HTR-8/SVneo (cell line): ENCODE data around the gene IL1B.

Experiments
- DNase-seq: peaks from one replicate; pipeline ENCODE4 v3.0.0; 2011; ENCODE audit warnings: low spot score, mixed read lengths; ENCODE audit not compliant: insufficient read length
- FAIRE-seq: peaks from 2 replicates; lab custom pipeline; 2011; peaks lifted over from hg19 to GRCh38; lab: Jason Lieb, UNC

The IL1B gene

DNA sequence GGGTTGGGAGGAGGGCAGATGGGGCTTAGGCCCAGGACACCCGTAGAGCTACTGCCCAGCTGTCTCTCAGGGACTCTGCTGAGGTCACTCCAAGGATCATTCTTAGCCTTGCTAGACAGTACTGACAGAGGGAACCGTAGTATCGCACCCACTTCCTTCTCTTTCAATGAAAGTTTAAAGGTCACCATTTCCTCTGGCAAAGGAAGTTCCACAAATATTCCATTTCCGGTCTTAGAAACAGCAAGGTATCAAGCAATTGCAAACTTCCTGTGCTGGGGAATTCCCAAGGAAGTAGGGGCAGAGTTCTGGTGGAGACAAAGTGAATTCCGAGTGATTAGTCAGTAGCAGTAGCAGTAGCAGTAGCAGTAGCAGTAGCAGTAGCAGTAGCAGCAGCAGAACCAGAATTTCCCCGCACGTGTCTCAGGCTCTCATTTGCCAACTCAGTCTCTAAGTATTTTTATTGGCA lies 24.7 kb downstream of the IL1B start:
- DNase-seq, result peak; percentile 62
- no peak for FAIRE-seq

DNA sequence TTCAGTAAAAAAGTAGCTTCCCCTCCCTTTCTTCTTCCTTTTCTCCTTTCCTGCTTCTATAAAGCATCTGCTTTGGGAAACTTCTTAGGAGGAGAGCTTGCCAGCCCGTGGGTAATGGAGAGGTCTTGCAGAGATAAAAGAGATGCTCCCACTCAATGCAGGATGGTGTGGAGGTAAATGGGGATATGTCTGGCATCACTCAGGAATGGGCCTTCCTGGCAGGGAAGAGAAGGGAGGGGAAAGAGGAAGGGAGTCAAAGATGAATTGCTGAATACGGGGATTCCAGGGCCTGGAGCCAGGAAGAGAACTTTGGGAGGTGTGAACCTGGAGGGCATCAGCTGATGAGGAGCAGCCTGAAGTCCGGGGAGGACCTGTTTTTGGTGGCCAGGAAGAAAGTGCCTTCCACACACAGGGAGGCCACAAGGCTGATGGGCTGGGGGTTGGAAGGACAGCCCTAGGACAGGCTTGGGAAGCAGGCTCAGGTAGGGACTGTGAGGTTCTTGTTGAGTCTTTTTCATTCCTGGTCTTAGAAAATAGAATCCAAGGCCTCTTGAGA lies 25.2 kb downstream of the IL1B start:
- FAIRE-seq (no peak), DNase-seq (no peak)

DNA sequence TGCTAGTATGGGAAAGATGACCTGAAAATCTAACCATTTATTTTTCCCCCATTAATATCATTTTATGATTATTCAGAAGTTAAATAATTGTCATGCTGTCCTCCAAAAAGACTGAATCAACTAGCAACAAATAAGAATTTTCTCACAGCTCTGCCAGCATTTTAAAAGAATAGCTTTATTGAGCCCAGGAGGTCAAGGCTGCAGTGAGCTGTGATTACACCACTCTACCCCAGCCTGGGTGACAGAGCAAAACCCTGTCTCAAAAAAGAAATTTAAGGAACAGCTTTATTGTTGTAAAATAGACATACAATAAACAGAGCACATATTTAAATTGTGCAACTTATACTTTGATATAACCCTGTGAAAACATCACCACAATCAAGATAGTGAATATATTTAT lies 27.5 kb downstream of the IL1B start:
- DNase-seq (no peak), FAIRE-seq (no peak)

DNA sequence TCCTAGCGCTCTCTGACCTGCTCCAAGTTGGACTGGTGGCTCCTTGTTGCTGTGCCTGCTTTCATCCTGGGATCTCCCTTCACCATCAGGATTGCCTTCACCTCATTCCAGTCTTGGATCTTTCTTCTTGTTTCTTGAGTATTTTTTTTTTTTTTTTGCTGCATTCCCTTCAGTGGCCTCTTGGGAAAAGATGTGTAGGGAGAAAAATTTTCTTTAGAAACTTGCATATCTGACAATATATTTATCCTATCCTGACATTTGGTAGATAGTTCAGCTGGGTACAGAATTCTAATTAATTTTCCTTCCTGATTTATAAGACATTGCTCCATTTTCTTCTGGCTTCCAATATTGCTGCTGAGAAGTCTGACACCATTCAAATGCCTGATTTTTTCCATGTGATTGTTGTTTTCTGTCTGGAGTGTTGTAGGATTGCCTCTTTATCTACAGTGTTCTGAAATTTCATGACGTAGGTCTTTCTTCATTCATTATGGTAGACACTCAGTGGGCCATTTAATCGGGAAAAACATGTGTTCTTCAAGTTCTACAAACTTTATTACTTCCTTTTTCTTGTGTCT lies 29.3 kb downstream of the IL1B start:
- FAIRE-seq (no peak), DNase-seq (no peak)

DNA sequence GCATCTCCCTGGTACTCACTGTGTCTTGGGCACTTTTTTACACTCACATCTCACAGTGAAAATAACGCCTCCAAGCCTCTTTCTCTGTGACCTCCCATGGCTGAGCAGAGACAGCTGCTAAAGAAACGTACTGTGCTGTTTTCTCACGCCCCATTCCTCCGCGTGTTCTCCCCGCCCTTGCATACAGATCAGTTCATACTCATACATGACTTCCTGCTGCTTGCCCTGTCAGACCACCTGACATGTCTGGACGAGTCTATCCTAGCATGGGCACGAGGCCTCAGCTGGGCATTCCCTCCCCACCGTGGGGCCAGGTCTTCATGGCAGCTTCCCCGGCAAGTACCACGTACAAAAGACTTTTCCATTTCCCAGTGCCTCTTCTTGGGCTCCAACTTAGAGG lies 31.0 kb downstream of the IL1B start:
- FAIRE-seq, result no peak
- no peak for DNase-seq

DNA sequence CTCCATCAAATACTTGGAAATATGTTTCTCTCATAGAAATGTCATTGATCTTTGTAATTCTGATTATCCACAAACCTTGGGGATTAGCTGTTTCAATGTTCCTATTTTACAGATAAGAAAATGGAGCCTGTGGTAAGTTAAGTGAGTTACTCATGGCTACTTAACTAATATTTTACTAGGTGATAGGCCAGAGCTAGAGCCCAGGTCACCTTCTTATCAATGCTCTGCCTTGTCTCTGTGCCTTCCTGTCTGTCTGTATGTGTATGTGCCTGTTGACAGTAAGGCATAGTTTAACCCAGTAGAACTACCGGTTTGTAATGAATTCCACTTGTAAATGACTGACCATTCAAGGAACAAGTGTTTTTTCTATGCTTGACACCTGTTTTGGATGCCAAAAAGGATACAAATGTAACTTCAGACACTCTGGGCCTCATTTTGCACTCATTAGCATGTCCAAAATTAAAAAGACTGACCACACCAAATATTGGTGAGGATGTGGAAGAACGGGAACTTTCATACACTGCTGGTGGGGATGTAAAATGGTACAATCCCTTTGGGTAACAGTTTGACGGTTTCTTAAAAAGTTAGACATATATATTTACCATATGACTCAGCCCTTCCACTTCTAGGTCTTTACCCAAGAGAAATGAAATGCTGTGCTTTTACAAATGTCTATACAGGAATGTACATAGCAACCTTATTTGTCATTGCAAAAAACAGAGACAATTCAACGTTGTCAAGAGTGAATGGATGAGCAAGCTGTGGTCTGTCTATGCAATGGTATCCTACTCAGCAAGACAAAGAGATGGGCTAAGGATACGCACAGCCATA lies 32.7 kb downstream of the IL1B start:
- DNase-seq (peak; percentile 44), FAIRE-seq (no peak)

DNA sequence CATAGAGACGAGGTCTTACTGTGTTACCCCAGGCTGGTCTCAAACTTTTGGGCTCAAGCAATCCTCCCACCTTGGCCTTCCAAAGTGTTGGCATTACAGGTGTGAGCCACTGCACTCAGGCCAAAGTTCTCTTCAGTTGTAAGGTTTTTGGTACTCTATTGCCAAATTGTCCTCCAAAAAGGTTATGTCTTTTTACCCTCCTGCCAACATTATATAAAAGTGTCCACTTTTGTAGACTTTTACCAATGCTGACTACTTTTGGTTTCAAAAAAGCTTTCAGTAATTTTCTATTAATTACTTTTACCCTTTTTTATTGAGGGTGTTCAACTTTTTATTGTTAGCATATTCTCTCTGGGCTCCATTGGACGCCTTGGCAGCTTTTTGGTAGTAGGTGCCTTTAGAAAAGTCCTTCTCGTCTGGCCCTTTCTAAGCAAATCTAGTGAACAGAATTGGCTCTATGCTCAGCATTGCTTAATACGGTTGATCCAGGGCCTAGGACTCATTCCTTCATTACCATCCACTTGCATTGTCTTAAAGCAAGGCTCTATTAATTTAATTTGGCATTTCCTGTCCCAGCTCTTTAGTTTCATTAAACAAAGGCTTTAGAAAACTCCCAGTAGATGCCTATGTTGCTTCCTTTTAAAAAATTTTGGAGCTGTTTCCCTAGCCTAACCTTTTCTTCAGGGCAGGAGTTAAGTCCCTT lies 35.5 kb downstream of the IL1B start:
- DNase-seq, result no peak

DNA sequence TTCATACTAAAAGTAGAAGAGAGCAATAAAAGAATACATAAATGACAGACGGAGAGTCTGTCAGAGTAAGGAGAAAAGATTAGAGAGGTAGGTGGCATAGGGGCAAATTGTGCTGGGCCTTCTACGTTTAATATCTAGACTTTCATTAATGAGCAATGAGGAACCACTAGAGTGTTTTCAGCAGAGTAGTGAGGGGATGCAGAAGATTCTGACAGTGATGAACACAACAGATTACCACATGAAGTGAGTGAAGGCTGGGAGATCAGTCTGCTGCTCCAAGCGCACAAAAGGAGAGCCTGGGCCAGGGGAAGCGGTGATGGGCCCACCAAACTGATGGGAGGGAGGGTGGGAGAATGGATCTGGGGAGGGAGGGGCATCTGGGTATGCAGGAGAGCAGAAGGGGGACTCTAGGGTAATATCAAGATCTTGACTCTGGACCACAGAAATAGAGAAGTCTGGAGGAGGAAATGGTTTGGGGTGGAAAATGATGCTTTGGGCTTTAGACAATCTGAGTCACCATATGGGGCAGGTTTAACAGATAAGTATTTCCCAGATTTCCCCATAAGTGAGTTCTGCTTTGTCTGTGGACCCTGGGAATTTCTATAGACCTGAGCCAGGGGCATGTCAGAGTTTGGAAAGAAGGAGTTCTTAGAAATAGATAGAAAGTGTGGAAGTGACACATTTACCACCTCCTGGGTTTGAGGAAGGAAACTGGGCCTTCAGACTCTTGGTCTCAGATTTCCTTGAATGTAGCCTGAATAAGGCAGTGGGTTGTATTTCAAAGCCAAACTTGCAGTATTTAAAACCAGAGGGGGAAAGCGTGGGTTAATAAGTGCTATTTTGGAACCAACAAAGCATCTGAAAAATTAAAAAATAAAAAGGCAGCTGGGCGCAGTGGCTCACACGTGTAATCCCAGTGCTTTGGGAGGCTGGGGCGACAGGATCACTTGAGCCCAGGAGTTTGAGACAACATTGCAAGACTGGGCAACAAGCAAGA lies 37.3 kb downstream of the IL1B start:
- DNase-seq, result no peak
- no peak for FAIRE-seq

More for the DNA sequence above, 35.5 kb downstream of the IL1B start:
- no peak for FAIRE-seq

DNA sequence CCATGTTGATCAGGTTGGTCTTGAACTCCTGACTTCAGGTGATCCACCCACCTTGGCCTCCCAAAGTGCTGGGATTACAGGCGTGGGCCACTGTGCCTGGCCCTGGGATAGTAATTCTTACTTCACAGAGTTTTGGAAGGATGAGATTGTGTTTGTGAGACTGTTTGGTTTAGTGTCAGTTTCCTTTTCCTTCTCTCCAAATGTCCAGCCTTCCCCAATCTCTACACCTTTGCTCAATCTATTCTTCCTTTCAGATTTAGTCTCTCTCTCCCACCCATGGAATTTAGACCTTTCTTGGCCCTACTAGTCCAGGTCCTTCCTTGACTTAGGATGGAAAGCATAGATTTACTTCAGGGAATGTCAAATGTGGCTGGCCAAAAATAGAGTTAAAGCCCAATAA lies 40.1 kb downstream of the IL1B start:
- FAIRE-seq (no peak), DNase-seq (no peak)

DNA sequence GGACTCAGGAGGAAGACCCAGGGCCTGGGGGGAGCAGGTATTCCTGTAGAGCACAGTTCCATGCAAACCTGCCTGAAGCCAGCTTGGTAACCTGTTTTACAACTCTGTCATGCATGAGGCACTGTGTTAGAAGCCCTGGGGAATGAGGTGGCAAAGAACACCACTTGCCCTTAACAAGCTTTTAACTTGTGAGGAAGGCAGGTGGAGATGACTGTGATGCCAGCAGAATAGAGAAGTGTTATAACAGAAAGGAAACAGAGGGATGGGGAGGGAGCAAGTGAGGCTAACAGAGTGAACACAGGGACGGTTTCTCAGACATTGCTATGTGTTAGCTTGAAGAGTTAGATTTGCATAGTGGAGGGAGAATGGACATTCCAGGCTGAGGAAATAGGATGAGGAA lies 40.8 kb downstream of the IL1B start:
- DNase-seq, result no peak
- FAIRE-seq, result no peak

DNA sequence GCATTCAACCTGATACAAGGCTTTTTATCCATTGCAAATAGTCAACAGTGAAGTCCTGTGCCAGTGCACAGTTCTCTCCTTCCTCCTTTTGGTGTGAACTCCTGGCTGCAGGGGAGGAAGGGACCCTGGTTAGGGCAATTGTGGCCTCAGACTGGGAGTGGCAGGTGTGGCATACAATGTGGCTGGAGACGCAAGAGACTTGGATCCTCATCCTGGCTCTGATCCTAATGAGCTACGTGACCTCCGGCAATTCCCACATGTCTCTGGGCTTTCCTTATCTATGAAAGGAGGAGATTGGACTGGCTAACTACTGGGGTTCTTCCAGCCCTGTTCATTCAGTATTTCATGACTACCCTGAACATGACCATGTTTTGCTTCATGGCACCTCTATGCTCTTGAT lies 41.7 kb downstream of the IL1B start:
- FAIRE-seq, result no peak

DNA sequence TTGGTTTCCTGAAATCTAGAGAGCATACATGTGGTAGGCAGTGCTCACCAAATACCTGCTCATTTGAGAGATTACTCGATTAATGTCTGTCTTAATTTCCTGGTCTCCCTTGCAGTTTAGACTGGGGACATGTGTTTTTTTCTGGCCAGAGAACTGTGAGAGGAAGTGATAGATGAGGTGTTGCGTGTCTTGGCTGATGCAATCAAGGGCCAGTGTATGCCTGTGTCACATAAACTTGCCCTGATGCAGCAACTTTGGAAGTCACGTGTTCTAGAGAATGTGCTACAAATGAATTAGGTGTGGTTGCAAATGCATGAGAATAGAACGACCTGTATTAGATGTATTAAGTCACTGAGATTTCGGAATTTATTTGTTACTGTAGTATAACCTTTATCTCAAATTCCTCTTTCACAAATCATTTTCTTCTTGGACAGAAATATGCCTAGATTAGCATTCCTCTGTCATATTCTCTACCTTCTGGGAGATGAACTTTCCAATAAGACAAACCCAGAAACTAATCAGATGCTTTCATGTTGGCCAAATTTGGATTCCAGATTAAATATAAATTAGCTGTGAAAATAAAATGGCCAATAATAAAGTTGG lies 42.3 kb downstream of the IL1B start:
- DNase-seq (no peak), FAIRE-seq (no peak)

More for the DNA sequence above, 41.7 kb downstream of the IL1B start:
- no peak for DNase-seq

DNA sequence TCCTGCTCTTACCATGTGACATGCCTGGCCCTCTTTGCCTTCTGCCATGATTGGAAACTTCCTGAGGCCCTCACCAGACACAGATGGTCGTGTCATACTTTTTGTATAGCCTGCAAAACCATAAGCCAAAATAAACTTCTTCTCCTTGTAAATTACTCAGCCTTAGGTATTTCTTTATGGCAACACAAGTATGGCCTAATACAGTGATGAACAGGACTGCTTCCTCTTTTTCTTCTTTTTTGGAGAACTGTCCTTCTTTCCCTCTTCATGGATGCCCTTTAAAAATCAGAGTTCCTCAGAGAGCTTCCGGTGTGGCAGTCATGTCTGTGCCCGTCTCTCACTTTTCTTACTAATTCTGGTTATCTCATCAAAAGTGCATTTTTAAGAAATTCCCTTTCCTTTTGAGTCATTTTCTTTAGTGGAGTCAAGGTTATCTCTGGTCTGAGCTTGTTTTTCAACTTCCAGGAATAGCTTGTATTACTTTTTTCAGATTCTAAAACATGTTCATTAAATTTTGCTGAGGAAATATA lies 43.1 kb downstream of the IL1B start:
- FAIRE-seq (no peak), DNase-seq (no peak)

DNA sequence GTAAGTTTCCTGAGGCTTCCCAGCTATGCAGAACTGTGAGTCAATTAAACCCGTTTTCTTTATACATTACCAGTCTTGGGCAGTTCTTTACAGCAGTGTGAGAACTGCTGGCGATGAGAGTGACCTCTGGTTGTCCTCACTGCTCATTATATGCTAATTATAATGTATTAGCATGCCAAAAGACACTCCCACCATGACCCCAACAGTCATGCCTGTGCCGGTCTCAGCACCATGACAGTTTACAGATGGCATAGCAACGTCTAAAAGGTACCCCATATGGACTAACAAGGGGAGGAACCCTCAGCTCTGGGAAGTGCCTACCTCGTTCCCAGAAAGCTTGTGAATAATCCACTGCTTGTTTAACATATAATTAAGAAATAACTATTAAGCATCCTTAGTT lies 44.2 kb downstream of the IL1B start:
- no peak for DNase-seq

DNA sequence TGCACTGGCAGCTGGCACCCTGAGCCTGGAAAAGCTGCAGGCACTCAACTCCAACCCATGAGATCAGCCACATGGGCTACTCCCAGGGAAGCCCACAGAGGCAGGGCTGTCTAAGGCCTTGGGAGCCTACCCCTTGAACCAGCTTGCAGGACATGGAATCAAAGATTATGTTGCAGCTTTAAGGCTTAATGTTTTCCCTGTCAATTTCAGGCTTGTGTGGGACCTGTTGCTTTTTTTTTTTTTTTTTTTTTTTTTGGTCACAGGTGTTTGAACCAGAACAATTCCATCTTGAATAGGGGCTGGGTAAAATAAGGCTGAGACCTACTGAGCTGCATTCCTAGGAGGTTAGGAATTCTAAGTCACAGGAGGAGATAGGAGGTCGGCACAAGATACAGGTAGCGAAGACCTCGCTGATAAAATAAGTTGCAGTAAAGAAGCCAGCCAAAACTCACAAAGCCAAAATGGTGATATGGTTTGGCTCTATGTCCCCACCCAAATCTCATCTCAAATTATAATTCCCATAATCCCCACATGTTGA lies 44.8 kb downstream of the IL1B start:
- DNase-seq (no peak), FAIRE-seq (no peak)

More for the DNA sequence above, 44.2 kb downstream of the IL1B start:
- FAIRE-seq, result no peak

DNA sequence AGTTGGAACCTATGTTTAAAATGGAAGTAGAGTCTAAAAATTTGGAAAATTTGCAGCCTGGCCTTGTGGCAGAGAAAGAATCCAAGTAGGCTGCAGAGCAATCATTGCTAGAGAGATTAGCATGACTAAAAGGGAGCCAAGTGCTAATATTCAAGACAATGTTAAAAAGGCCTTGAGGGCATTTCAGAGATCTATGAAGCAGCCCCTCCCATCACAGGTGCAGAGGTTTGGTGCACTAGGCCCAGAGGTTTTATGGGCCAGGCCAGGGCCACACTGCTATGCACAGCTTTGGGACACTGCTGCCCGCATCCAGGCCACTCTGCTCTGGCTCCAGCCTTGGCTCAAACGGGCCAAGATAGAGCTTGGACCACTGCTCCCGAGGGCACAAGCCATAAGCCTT lies 45.6 kb downstream of the IL1B start:
- FAIRE-seq (no peak), DNase-seq (no peak)

DNA sequence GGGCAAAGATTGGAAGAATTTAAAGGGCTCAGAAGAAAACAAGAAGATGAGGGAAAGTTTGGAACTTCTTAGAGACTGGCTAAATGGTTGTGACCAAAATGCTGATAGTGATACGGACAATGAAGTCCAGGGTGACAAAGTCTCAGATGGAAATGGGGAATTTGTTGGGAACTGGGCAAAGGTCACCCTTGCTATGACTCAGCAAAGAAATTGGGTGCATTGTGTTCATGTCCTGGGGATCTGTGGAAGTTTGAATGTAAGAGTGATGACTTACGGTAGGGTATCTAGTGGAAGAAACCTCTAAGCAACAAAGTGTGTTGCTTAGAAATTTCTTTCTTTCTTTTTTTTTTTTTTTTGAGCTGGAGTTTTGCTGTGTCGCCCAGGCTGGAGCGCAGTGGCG lies 46.3 kb downstream of the IL1B start:
- DNase-seq (no peak), FAIRE-seq (no peak)

DNA sequence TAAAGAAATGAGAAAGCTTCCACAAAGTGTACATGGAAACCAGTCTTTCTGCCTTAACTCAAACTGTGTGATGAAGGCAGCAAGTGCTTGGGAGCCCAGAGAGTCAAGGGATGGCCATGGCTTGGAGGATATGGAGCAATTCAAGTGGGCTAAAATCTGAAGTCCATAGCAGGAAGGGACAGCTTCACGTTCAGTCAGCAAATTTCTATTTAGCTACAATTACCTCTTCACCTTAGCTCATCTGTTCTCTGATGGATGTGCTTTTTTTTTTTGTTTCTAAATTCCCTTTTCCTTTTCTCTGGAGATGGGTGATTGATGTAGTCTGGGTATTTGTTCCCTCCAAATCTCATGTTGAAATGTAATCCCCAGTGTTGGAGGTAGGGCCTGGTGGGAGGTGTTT lies 47.4 kb downstream of the IL1B start:
- no peak for FAIRE-seq

DNA sequence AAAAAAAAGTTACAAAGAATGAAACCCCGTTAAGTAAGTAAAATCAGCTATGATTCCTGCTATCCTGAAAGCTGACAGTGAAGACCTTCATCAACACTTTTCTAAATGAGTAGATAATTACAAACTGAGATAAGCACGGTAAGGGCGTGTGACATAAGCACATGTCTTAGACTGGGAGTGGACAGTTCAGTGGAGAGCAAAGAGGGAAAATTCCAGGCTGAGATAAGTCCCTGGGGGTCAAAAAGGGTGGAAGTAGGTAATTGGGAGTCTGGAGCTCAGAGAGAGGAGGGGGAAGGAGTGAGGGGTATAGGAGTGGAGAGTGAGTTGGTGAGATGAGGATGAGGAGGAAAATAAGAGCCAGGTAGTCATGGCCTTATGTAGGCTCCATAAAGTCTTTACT lies 47.9 kb downstream of the IL1B start:
- DNase-seq (no peak), FAIRE-seq (no peak)

More for the DNA sequence above, 47.4 kb downstream of the IL1B start:
- DNase-seq, result no peak
